ENCODE results near the gene LRRC66. TPM values are rescaled to one million over a fixed set of nuclear protein-coding genes. Genes with fewer than 3 reads are reported as not detected.

Gene LRRC66
- total RNA-seq, 1 experiment from 2014 or later, result not detected

DNA sequence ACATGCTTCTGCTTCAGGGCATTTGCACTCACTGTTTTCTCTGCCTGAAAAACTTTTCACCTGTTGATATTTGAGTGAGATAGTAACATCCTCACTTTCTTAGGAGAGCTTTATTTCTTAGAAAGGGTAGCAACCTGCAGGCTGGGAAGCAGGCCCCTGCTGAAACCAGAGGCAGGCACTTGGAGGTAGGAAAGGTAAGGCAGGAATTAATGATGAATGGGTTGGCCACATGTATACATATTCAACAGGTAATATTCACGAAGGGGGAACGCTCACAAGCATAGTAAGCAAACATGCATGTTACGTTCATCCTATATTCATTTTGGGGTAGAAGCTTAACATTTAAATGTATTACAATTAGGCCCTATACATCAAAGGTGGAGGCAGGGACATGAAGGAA is 34.1 kb upstream of the LRRC66 start:
- Histone ChIP-seq H4K91ac (ENCODE audit: insufficient read length, low read depth, low read length) (no peak overlapping the region), H3K23ac (ENCODE audit: insufficient read length, low read depth, low read length) (no peak overlapping the region), H3T11ph (ENCODE audit: low read length) (no peak overlapping the region), H2AFZ (ENCODE audit: low read length) (no peak overlapping the region), H3K9ac (ENCODE audit: extremely low read depth, insufficient read length, low read length) (no peak overlapping the region), H3K4me2 (ENCODE audit: insufficient read depth, insufficient read length, low read length) (no peak overlapping the region), H3K27ac (ENCODE audit: insufficient read length, low read depth, low read length) (no peak overlapping the region), H3K4ac (ENCODE audit: low read depth, low read length) (no peak overlapping the region), H2BK20ac (ENCODE audit: low read depth, low read length, poor library complexity, severe bottlenecking) (no peak overlapping the region), H3K79me1 (ENCODE audit: insufficient read depth, low read depth, low read length, poor library complexity, severe bottlenecking) (no peaks in the 10 kb centered on the region), H4K8ac (replicated peaks; ENCODE audit: insufficient read length, low read depth, low read length) (no peak overlapping the region), H3K56ac (ENCODE audit: insufficient read length, low read depth, low read length) (no peak overlapping the region), H3K4me1 (ENCODE audit: insufficient read depth, low read length) (no peaks in the 10 kb centered on the region), H3K18ac (ENCODE audit: insufficient read length, low read depth, low read length) (no peak overlapping the region), H2BK5ac (ENCODE audit: insufficient read length, low read length) (no peak overlapping the region), H2BK120ac (ENCODE audit: low read depth, low read length, poor library complexity, severe bottlenecking) (no peak overlapping the region), H3K9me3 (ENCODE audit: control insufficient read depth, low read depth, low read length) (no peaks in the 10 kb centered on the region), H3K23me2 (ENCODE audit: insufficient read length, low read depth, low read length, poor library complexity, severe bottlenecking) (peaks cover 10% of the 10 kb centered on the region), H3K14ac (ENCODE audit: insufficient read depth, low read length) (no peak overlapping the region), H4K20me1 (ENCODE audit: control insufficient read depth, insufficient read depth, insufficient read length) (no peaks in the 10 kb centered on the region), H2BK15ac (ENCODE audit: low read depth, low read length) (no peak overlapping the region), H2BK12ac (ENCODE audit: insufficient read length, low read depth, low read length) (no peak overlapping the region), H3K79me2 (ENCODE audit: insufficient read depth, low read length) (no peaks in the 10 kb centered on the region), H4K5ac (ENCODE audit: insufficient read length, low read depth, low read length) (no peak overlapping the region), H2AK5ac (ENCODE audit: insufficient read length, low read length) (no peak overlapping the region), H3K27me3 (ENCODE audit: insufficient read depth, low read length) (no peaks in the 10 kb centered on the region; the same call in 1 of the 2 replicates)
- Mint-ChIP-seq H3K36me3 (ENCODE audit: insufficient read depth in 1 of 3, low read depth in 3 of 3) (peaks cover under 1 to 2% (median 2%) of the 10 kb centered on the region in 3 experiments; a peak in 5 of 7 replicates), H3K27me3 (ENCODE audit: low read depth) (peaks cover 21% of the 10 kb centered on the region), H3K4me1 (peaks cover 13 to 27% of the 10 kb centered on the region in 2 experiments), H3K4me3 (no peak overlapping the region), H3K9me3 (peaks cover under 1% of the 10 kb centered on the region in 2 experiments; a peak in 4 of 5 replicates), H3K27ac (no peak overlapping the region)
- DNase-seq, result no peak
- TF ChIP-seq, protein P1, sequence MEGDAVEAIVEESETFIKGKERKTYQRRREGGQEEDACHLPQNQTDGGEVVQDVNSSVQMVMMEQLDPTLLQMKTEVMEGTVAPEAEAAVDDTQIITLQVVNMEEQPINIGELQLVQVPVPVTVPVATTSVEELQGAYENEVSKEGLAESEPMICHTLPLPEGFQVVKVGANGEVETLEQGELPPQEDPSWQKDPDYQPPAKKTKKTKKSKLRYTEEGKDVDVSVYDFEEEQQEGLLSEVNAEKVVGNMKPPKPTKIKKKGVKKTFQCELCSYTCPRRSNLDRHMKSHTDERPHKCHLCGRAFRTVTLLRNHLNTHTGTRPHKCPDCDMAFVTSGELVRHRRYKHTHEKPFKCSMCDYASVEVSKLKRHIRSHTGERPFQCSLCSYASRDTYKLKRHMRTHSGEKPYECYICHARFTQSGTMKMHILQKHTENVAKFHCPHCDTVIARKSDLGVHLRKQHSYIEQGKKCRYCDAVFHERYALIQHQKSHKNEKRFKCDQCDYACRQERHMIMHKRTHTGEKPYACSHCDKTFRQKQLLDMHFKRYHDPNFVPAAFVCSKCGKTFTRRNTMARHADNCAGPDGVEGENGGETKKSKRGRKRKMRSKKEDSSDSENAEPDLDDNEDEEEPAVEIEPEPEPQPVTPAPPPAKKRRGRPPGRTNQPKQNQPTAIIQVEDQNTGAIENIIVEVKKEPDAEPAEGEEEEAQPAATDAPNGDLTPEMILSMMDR (conservative IDR thresholded peaks at IDR 0.05), result no peak
- no CpG with 5 or more reads among the region's 3 CpGs for WGBS (ENCODE audit: extremely low coverage, insufficient read length, low lambda C conversion rate)
